ENCODE results near the gene ACER3.
"Not testable (repeated sequence)": the region's sequence is repeated elsewhere in the genome, so short reads cannot be mapped to it uniquely, and the experiment has no call there.

Gene ACER3

GRCh38 chr11:76962583-76963416 is 102.1 kb downstream of the ACER3 start:
- H3K4me1 Mint-ChIP-seq, result no peaks in the 10 kb centered on the region
- H3K9me3 Mint-ChIP-seq, result peaks cover 22% of the 10 kb centered on the region
- peaks cover 47% of the 10 kb centered on the region for H3K36me3 Mint-ChIP-seq (ENCODE audit: low read depth)
- no peak overlapping the region for H3K4me3 Mint-ChIP-seq
- H3K27ac Mint-ChIP-seq, result no peak overlapping the region
- no peak for TF ChIP-seq CTCF (IDR thresholded peaks at IDR 0.05; ENCODE audit: unreplicated experiment in 3 of 3)
- no peaks in the 10 kb centered on the region for H3K27me3 Mint-ChIP-seq (ENCODE audit: low read depth)

GRCh38 chr11:76963417-76964168 is 102.9 kb downstream of the ACER3 start:
- H3K4me3 Mint-ChIP-seq; H3K27me3 Mint-ChIP-seq (ENCODE audit: low read depth); H3K4me1 Mint-ChIP-seq; H3K27ac Mint-ChIP-seq: not testable (repeated sequence)
- Mint-ChIP-seq H3K9me3 (peaks cover 22% of the 10 kb centered on the region), H3K36me3 (ENCODE audit: low read depth) (peaks cover 47% of the 10 kb centered on the region)

GRCh38 chr11:76972051-76972450 is 111.3 kb downstream of the ACER3 start:
- H3K27ac Mint-ChIP-seq, result no peak overlapping the region
- H3K4me3 Mint-ChIP-seq, result no peak overlapping the region
- peaks cover 27% of the 10 kb centered on the region for H3K9me3 Mint-ChIP-seq
- no peaks in the 10 kb centered on the region for H3K4me1 Mint-ChIP-seq
- TF ChIP-seq CTCF (IDR thresholded peaks at IDR 0.05; ENCODE audit: unreplicated experiment in 3 of 3), result no peak
- no peaks in the 10 kb centered on the region for H3K27me3 Mint-ChIP-seq (ENCODE audit: low read depth)
- peaks cover 27% of the 10 kb centered on the region for H3K36me3 Mint-ChIP-seq (ENCODE audit: low read depth)

- no peaks in the 10 kb centered on the region for H3K4me1 Mint-ChIP-seq
- TF ChIP-seq CTCF (IDR thresholded peaks at IDR 0.05; ENCODE audit: unreplicated experiment in 3 of 3), result no peak
- H3K4me3 Mint-ChIP-seq, result no peak overlapping the region
- H3K36me3 Mint-ChIP-seq (ENCODE audit: low read depth), result peaks cover 27% of the 10 kb centered on the region
- H3K9me3 Mint-ChIP-seq, result peaks cover 24% of the 10 kb centered on the region
- H3K27me3 Mint-ChIP-seq (ENCODE audit: low read depth), result no peaks in the 10 kb centered on the region
- H3K27ac Mint-ChIP-seq, result no peak overlapping the region
These were observed 113.6 kb downstream of the ACER3 start for GRCh38 chr11:76974179-76974891.

GRCh38 chr11:76975513-76975912 is 114.8 kb downstream of the ACER3 start:
- no peaks in the 10 kb centered on the region for H3K27me3 Mint-ChIP-seq (ENCODE audit: low read depth)
- H3K27ac Mint-ChIP-seq, result no peak overlapping the region
- H3K36me3 Mint-ChIP-seq (ENCODE audit: low read depth), result peaks cover 20% of the 10 kb centered on the region
- TF ChIP-seq CTCF (IDR thresholded peaks at IDR 0.05; ENCODE audit: unreplicated experiment in 3 of 3), result no peak
- H3K4me3 Mint-ChIP-seq, result no peak overlapping the region
- H3K4me1 Mint-ChIP-seq, result no peaks in the 10 kb centered on the region
- peaks cover 17% of the 10 kb centered on the region for H3K9me3 Mint-ChIP-seq

- no peak overlapping the region for H3K27ac Mint-ChIP-seq
- no peak for TF ChIP-seq CTCF (IDR thresholded peaks at IDR 0.05; ENCODE audit: unreplicated experiment in 3 of 3)
These were observed 117.1 kb downstream of the ACER3 start for GRCh38 chr11:76977791-76978190.

More at GRCh38 chr11:76977791-76978190, 117.1 kb downstream of the ACER3 start:
- Mint-ChIP-seq H3K36me3 (ENCODE audit: low read depth) (peaks cover 4% of the 10 kb centered on the region), H3K4me3 (no peak overlapping the region), H3K27me3 (ENCODE audit: low read depth) (no peaks in the 10 kb centered on the region), H3K4me1 (no peaks in the 10 kb centered on the region), H3K9me3 (peaks cover under 1% of the 10 kb centered on the region)

Data from nephron (organoid).